Uterus (tissue), 4 donors: ENCODE results near the gene RNF144A. TPM values are rescaled to one million over a fixed set of nuclear protein-coding genes. Genes with fewer than 3 reads are reported as not detected.

Source experiments
- DNase-seq, 2 donors: peaks; one replicate each; pipeline ENCODE4 v3.0.0-alpha.2; 2019 to 2020
- H3K27ac ChIP-seq, 2 donors: fragments of 200-600 bp; sonication (generic); 1 replicate in 1 of 2; 2 replicates in 1 of 2; pipeline ENCODE4 v1.5.1; 2016 to 2018
- H3K27me3 ChIP-seq, 2 donors: fragments of 200-600 bp; sonication (generic); one replicate each; pipeline ENCODE4 v1.5.1; 2018 to 2019; ENCODE audit warnings: control low read depth in 1 of 2
- H3K36me3 ChIP-seq, 2 donors: fragments of 200-600 bp; sonication (generic); one replicate each; pipeline ENCODE4 v1.5.1; 2019; ENCODE audit warnings: control low read depth in 1 of 2
- H3K4me1 ChIP-seq, 2 donors: fragments of 200-600 bp; sonication (generic); one replicate each; pipeline ENCODE4 v1.5.1; 2018 to 2019; ENCODE audit warnings: control low read depth in 1 of 2
- H3K4me3 ChIP-seq, 2 donors: fragments of 200-600 bp; sonication (generic); 1 replicate in 1 of 2; 2 replicates in 1 of 2; pipeline ENCODE4 v1.5.1; 2018 to 2019; ENCODE audit warnings: mild to moderate bottlenecking in 1 of 2
- H3K9me3 ChIP-seq, 2 donors: fragments of 200-600 bp; sonication (generic); one replicate each; pipeline ENCODE4 v1.5.1; 2019; ENCODE audit warnings: control low read depth in 1 of 2
- POLR2A ChIP-seq, 2 donors: fragments of 450-650 bp; IDR thresholded peaks; one replicate each; pipeline ENCODE4 v1.6.1; 2016; ENCODE audit warnings: antibody characterized with exemption in 2 of 2, mild to moderate bottlenecking in 1 of 2, moderate library complexity in 1 of 2
- intact Hi-C: fragments of 100-400 bp; cut with DNase I; formaldehyde crosslinking; loops from one replicate; pipeline ENCODE4 v1.15.1; 2023; ENCODE audit warnings: low total_unique reads
- total RNA-seq, 4 donors: library from RNA; depleted of rRNA in 3 of 4; stranded (reverse); fragments of >200 nt in 3 of 4; gene quantifications; one replicate each; pipeline versions ENCODE4 v1.1.0 to v1.2.4, GENCODE V29; 2014 to 2023
- TF ChIP-seq, protein P1 (sequence below), 4 experiments: fragments of 200-600 bp in 2 of 4; fragments of 450-650 bp in 2 of 4; sonication (generic) in 2 of 4; IDR thresholded peaks; one replicate each; pipeline ENCODE4 v1.5.1; 2016 to 2019; ENCODE audit warnings: antibody characterized with exemption in 4 of 4, mild to moderate bottlenecking in 2 of 4, moderate library complexity in 1 of 4
- donor health status: DM: yes; HTN: yes; CAD: no.

RNF144A gene
- total RNA-seq, 4 donors from 2014 or later, result 22.5 to 103 (median 63.0) TPM

- no peak for DNase-seq
- intact Hi-C loops, result no loop called here
- Histone ChIP-seq H3K36me3 (no peaks in the 10 kb centered on the region), H3K27me3 (no peaks in the 10 kb centered on the region), H3K4me3 (no peak overlapping the region), H3K27ac (peak overlapping the region; percentile 77 to 78), H3K9me3 (no peaks in the 10 kb centered on the region), H3K4me1 (peaks cover 14 to 33% of the 10 kb centered on the region in 2 donors)
- TF ChIP-seq, protein P1, sequence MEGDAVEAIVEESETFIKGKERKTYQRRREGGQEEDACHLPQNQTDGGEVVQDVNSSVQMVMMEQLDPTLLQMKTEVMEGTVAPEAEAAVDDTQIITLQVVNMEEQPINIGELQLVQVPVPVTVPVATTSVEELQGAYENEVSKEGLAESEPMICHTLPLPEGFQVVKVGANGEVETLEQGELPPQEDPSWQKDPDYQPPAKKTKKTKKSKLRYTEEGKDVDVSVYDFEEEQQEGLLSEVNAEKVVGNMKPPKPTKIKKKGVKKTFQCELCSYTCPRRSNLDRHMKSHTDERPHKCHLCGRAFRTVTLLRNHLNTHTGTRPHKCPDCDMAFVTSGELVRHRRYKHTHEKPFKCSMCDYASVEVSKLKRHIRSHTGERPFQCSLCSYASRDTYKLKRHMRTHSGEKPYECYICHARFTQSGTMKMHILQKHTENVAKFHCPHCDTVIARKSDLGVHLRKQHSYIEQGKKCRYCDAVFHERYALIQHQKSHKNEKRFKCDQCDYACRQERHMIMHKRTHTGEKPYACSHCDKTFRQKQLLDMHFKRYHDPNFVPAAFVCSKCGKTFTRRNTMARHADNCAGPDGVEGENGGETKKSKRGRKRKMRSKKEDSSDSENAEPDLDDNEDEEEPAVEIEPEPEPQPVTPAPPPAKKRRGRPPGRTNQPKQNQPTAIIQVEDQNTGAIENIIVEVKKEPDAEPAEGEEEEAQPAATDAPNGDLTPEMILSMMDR (IDR thresholded peaks at IDR 0.05), result peak in 3 of 4 experiments; percentile 13 to 44 (median 18)
- no peak for TF ChIP-seq POLR2A (IDR thresholded peaks at IDR 0.05)
Observed at GRCh38 chr2:7014174-7014640, 97.0 kb downstream of the RNF144A start.

GRCh38 chr2:7015007-7015950 is 98.1 kb downstream of the RNF144A start:
- intact Hi-C loops, result no loop called here
- H3K27ac ChIP-seq, result peak overlapping the region; percentile 77 to 78
- no peaks in the 10 kb centered on the region for H3K27me3 ChIP-seq
- H3K4me1 ChIP-seq, result peaks cover 12 to 25% of the 10 kb centered on the region in 2 donors
- no peaks in the 10 kb centered on the region for H3K9me3 ChIP-seq
- no peak overlapping the region for H3K4me3 ChIP-seq
- no peak for DNase-seq
- TF ChIP-seq, protein P1 (IDR thresholded peaks at IDR 0.05), result no peak
- TF ChIP-seq POLR2A (IDR thresholded peaks at IDR 0.05), result no peak
- no peaks in the 10 kb centered on the region for H3K36me3 ChIP-seq

DNA sequence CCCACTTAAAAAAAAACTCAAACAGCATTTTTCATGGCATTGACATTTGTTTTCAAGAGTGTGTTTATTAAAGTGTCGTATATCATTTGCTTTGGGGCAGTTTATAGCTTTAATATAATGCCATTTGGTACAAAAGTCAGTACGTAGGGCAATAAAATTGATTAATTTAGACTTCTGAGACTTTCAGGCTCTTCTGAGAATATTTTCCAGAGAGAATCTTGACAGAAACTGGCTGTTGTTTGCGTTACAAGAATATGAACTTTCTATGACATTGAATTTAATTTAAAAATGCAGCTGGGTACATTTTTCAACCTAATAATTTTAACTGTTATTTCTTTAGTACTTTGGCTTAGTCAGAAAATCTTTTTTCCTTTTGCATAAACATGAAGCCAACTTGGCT is 98.9 kb downstream of the RNF144A start:
- no peaks in the 10 kb centered on the region for H3K36me3 ChIP-seq
- H3K27ac ChIP-seq, result peak overlapping the region; percentile 77 to 78
- no peak for DNase-seq
- peak in 1 of 2 donors; percentile 10 for TF ChIP-seq POLR2A (IDR thresholded peaks at IDR 0.05)
- TF ChIP-seq, protein P1 (IDR thresholded peaks at IDR 0.05), result no peak
- H3K9me3 ChIP-seq, result no peaks in the 10 kb centered on the region
- intact Hi-C loops, result no loop called here
- H3K4me3 ChIP-seq, result no peak overlapping the region
- no peaks in the 10 kb centered on the region for H3K27me3 ChIP-seq
- H3K4me1 ChIP-seq, result peaks cover 6 to 22% of the 10 kb centered on the region in 2 donors

DNA sequence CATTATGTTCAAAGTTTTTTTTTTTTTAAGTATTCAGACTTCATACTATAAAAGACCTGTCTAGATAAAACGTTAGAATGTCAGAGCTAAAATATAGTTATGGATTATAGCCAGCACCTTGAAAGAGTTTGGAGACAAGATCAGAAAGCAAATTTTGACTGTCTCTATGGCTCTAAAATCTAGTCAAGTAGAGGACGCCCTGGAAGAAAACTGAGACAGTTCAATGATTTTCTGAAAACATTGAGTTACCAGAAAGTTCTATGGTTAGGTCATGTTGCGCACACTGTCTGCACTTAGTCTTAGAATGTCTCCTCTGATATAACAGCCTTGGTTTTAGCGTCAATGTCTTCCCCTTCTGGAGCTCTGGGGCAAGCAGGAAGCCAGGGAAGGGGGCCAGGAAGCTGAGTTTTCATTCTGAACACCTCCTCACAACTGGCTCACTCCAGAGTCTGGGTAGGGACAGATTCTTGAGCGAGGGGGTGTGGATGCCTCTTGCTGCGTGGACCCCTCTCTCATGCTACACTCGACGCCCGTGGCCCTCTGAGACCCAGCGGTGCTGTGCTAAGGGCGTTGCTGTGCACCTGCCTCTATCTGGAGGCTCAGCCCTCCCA is 99.5 kb downstream of the RNF144A start:
- peak in 1 of 2 donors; percentile 65 for DNase-seq
- H3K4me3 ChIP-seq, result no peak overlapping the region
- no peak for TF ChIP-seq POLR2A (IDR thresholded peaks at IDR 0.05)
- TF ChIP-seq, protein P1 (IDR thresholded peaks at IDR 0.05), result no peak
- H3K4me1 ChIP-seq, result peaks cover 6 to 18% of the 10 kb centered on the region in 2 donors
- no peaks in the 10 kb centered on the region for H3K27me3 ChIP-seq
- intact Hi-C loops, result no loop called here
- H3K27ac ChIP-seq, result peak overlapping the region; percentile 77 to 78
- H3K9me3 ChIP-seq, result no peaks in the 10 kb centered on the region
- H3K36me3 ChIP-seq, result no peaks in the 10 kb centered on the region
